Ureter (tissue), 1 donor: Measurements from ENCODE around the gene PRSS56. TPM values are rescaled to one million over a fixed set of nuclear protein-coding genes. Genes with fewer than 3 reads are reported as not detected.

Experiments
- DNase-seq: peaks from one replicate; pipeline ENCODE4 v3.0.0-alpha.2; 2020; ENCODE audit warnings: low spot score
- total RNA-seq: library from RNA; stranded (reverse); gene quantifications from one replicate; pipeline ENCODE4 v1.2.4, GENCODE V29; 2023
- donor health status: DM: yes; HTN: yes; CAD: no.

Gene PRSS56
- total RNA-seq, 1 donor from 2014 or later = not detected

DNA sequence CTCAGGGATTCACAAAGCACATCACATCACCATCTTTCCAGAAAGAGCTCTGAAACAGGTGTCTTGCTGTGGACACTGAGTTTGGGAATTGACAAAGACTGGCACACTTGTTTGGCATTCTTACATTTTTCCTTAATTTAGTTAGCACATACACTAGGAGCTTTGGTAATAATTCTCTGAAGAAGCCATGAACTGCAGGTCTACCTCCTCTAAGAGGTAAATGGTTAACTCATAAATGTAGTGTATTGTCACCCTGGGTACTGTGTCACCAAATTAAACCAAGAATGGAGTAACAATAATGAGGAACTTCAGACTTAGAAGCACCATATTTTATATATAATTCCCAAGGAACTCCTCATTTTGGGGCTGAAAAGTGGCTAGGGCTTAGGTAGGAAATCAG, 52.9 kb downstream of the PRSS56 start:
- DNase-seq = no peak

DNA sequence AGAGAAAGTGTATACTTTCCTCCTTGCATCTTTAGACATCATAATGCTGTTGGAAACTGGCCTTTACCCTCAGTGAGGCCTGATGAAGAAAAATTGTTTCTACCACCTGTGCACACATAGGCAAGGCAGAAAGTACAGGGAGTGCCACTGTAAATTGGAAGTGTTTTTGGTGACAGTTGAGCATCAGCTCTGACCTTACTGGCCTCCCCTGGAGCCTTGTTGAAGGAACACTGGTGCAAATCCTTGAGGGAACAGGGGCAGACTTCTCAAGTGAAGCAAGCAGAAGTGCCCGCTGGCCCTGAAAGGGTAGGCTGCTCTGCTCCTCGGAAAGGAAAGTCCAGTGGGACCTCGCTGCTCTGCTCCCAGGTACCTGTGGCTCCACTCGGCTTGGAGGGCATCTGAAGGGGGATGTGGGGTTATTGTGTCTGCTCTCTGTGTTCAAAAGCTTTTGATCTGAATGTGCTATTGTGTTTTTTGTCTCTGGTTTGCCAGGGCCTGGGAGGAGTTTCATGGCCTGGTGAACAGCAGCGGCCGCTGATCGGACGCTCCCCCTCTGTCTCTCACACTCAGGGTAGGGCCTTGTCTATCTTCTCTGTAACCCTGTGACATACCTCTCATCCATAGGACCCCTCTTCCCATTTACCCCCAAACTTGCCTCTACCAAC, 53.7 kb downstream of the PRSS56 start:
- no peak for DNase-seq

DNA sequence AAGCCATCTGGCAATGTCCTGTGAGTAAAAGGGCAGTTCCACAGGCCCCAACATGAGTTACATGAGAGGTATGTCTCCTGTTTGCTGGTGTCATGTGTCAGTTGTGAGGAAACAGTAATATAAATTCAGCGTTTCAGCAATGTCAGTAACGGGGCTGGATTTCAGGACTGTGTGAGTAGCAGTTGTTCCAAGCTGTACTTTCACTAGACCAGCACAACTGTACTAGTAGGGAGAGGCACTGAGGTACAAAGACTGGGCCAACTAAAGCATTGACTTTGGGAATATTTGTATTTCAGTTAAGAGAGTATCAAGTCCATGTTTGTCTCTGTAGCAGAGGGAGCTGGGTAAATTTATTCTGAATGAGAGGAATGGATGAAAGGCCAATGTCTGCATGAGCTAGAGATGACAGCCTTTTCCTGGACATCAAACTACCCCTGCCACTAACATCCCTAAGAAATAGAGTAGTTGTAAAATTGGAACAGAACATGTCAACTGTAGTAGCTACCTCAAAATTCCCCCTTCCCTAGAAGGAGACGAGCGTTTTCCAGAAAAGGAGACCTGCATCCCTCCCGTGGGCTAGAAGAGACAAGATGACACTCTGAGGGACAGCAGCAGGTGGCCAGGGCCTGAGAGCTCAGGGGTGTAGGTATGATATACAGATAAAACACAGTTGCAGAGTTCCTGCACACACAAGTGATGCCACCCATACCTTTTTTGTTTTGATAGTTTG, 54.7 kb downstream of the PRSS56 start:
- no peak for DNase-seq

Other genes with a start within 250 kb of the PRSS56 start
- not detected for gene ALPP, start 141.6 kb upstream of the PRSS56 start, total RNA-seq
- not detected for gene ALPG, start 113.5 kb upstream of the PRSS56 start, total RNA-seq
- not detected for gene ALPI, start 64.2 kb upstream of the PRSS56 start, total RNA-seq
- gene ECEL1, start 32.6 kb upstream of the PRSS56 start, total RNA-seq = 0.39 TPM
- gene CHRND, start 5.8 kb downstream of the PRSS56 start, total RNA-seq = not detected
- not detected for gene CHRNG, start 19.3 kb downstream of the PRSS56 start, total RNA-seq
- 7.9 TPM for gene TIGD1, start 30.2 kb downstream of the PRSS56 start, total RNA-seq
- gene EIF4E2, start 30.3 kb downstream of the PRSS56 start, total RNA-seq = 49.1 TPM
- 15.9 TPM for gene EFHD1, start 113.2 kb downstream of the PRSS56 start, total RNA-seq
- 100 TPM for gene GIGYF2, start 176.9 kb downstream of the PRSS56 start, total RNA-seq